ENCODE results near the gene APBA1. TPM values are rescaled to one million over a fixed set of nuclear protein-coding genes. Genes with fewer than 3 reads are reported as not detected.

The APBA1 gene
- total and polyA plus RNA-seq, 8 donors: 2.4 to 17.9 (median 11.4) TPM

- peaks cover 0 to 6% of the 10 kb centered on the region in 2 donors for H3K4me1 ChIP-seq
- no peaks in the 10 kb centered on the region for H3K27me3 ChIP-seq
- no peaks in the 10 kb centered on the region for H3K36me3 ChIP-seq
- intact Hi-C loops (cut with DNase I): no loop called here
- ATAC-seq (no peak), DNase-seq (no peak)
- TF ChIP-seq CTCF (IDR thresholded peaks at IDR 0.05): no peak
- H3K27ac ChIP-seq: no peak overlapping the region
- H3K4me3 ChIP-seq: no peak overlapping the region
- no peaks in the 10 kb centered on the region for H3K9me3 ChIP-seq
These were observed 92.2 kb downstream of the APBA1 start for GRCh38 chr9:69579760-69580581.

- Histone ChIP-seq H3K4me3 (no peak overlapping the region), H3K9me3 (no peaks in the 10 kb centered on the region), H3K27ac (no peak overlapping the region), H3K4me1 (peaks cover 0 to 6% of the 10 kb centered on the region in 2 donors), H3K27me3 (no peaks in the 10 kb centered on the region), H3K36me3 (no peaks in the 10 kb centered on the region)
- intact Hi-C loops (cut with DNase I): no loop called here
- TF ChIP-seq CTCF (IDR thresholded peaks at IDR 0.05): no peak
- no peak for ATAC-seq
- no peak for DNase-seq
These were observed 93.0 kb downstream of the APBA1 start for GRCh38 chr9:69579032-69579758.

GRCh38 chr9:69578026-69578425, 94.1 kb downstream of the APBA1 start:
- no peak overlapping the region for H3K4me3 ChIP-seq
- H3K27me3 ChIP-seq: no peaks in the 10 kb centered on the region
- no peak for TF ChIP-seq CTCF (IDR thresholded peaks at IDR 0.05)
- H3K27ac ChIP-seq: no peak overlapping the region
- H3K4me1 ChIP-seq: peaks cover 0 to 6% of the 10 kb centered on the region in 2 donors
- intact Hi-C loops (cut with DNase I): no loop called here
- no peak for ATAC-seq
- H3K36me3 ChIP-seq: no peaks in the 10 kb centered on the region
- DNase-seq: no peak
- no peaks in the 10 kb centered on the region for H3K9me3 ChIP-seq

GRCh38 chr9:69577123-69577522, 95.0 kb downstream of the APBA1 start:
- H3K27ac ChIP-seq: no peak overlapping the region
- DNase-seq: no peak

More at GRCh38 chr9:69577123-69577522, 95.0 kb downstream of the APBA1 start:
- Histone ChIP-seq H3K27me3 (no peaks in the 10 kb centered on the region), H3K4me1 (no peaks in the 10 kb centered on the region), H3K36me3 (no peaks in the 10 kb centered on the region), H3K4me3 (no peak overlapping the region), H3K9me3 (no peaks in the 10 kb centered on the region)
- TF ChIP-seq CTCF (IDR thresholded peaks at IDR 0.05): no peak
- intact Hi-C loops (cut with DNase I): no loop called here
- ATAC-seq: no peak
